Measurements from ENCODE around the gene USB1. TPM values are rescaled to one million over a fixed set of nuclear protein-coding genes. Genes with fewer than 3 reads are reported as not detected.

Gene USB1
- total RNA-seq, 3 donors from 2014 or later (not counting 1 experiment from before 2014, with no cell fraction given), result 64.7 to 86.0 (median 84.8) TPM

GRCh38 chr16:58053682-58054005 is 52.4 kb downstream of the USB1 start:
- H3K4me1 ChIP-seq (ENCODE audit: control insufficient read depth, insufficient read depth, low read length), result no peaks in the 10 kb centered on the region
- TF ChIP-seq CTCF (IDR thresholded peaks at IDR 0.05), result no peak
- Mint-ChIP-seq H3K9me3 (no peaks in the 10 kb centered on the region), H3K4me3 (no peak overlapping the region), H3K4me1 (no peaks in the 10 kb centered on the region), H3K27me3 (ENCODE audit: low read depth in 2 of 2) (peaks cover 0 to 7% of the 10 kb centered on the region in 2 donors), H3K36me3 (no peaks in the 10 kb centered on the region), H3K27ac (no peak overlapping the region)
- no peaks in the 10 kb centered on the region for H3K36me3 ChIP-seq (ENCODE audit: control insufficient read depth, insufficient read depth, low read length)
- DNase-seq (no peak), ATAC-seq (no peak)
- H3K27me3 ChIP-seq (ENCODE audit: control insufficient read depth, insufficient read depth, low read length), result no peaks in the 10 kb centered on the region
- H3K27ac ChIP-seq (ENCODE audit: low read length), result no peak overlapping the region
- intact Hi-C loops (cut with micrococcal nuclease), result no loop called here
- H3K9me3 ChIP-seq (ENCODE audit: control insufficient read depth, insufficient read depth, low read length), result no peaks in the 10 kb centered on the region
- no peak overlapping the region for H3K4me3 ChIP-seq (ENCODE audit: low read length)
- whole genome bisulfite sequencing (ENCODE audit: insufficient coverage), result 95% methylated on average over 4 of the region's 5 CpGs

GRCh38 chr16:58054289-58054688 is 53.1 kb downstream of the USB1 start:
- DNase-seq (no peak), ATAC-seq (no peak)
- Mint-ChIP-seq H3K4me1 (no peaks in the 10 kb centered on the region), H3K27me3 (ENCODE audit: low read depth in 2 of 2) (peaks cover 0 to 7% of the 10 kb centered on the region in 2 donors), H3K36me3 (no peaks in the 10 kb centered on the region), H3K9me3 (no peaks in the 10 kb centered on the region), H3K27ac (no peak overlapping the region), H3K4me3 (no peak overlapping the region)
- H3K4me3 ChIP-seq (ENCODE audit: low read length), result no peak overlapping the region
- no peak overlapping the region for H3K27ac ChIP-seq (ENCODE audit: low read length)
- no peaks in the 10 kb centered on the region for H3K9me3 ChIP-seq (ENCODE audit: control insufficient read depth, insufficient read depth, low read length)
- H3K4me1 ChIP-seq (ENCODE audit: control insufficient read depth, insufficient read depth, low read length), result no peaks in the 10 kb centered on the region
- no peak for TF ChIP-seq CTCF (IDR thresholded peaks at IDR 0.05)
- intact Hi-C loops (cut with micrococcal nuclease), result no loop called here
- 40% methylated on average over 10 of the region's 10 CpGs for WGBS (ENCODE audit: insufficient coverage)
- no peaks in the 10 kb centered on the region for H3K36me3 ChIP-seq (ENCODE audit: control insufficient read depth, insufficient read depth, low read length)
- no peaks in the 10 kb centered on the region for H3K27me3 ChIP-seq (ENCODE audit: control insufficient read depth, insufficient read depth, low read length)

GRCh38 chr16:58056580-58056979 is 55.4 kb downstream of the USB1 start:
- no peak overlapping the region for H3K27ac ChIP-seq (ENCODE audit: low read length)
- ATAC-seq, result no peak
- Mint-ChIP-seq H3K4me3 (no peak overlapping the region), H3K36me3 (no peaks in the 10 kb centered on the region), H3K27ac (no peak overlapping the region), H3K9me3 (no peaks in the 10 kb centered on the region), H3K27me3 (ENCODE audit: low read depth in 2 of 2) (peaks cover 0 to 4% of the 10 kb centered on the region in 2 donors), H3K4me1 (no peaks in the 10 kb centered on the region)
- intact Hi-C loops (cut with micrococcal nuclease), result no loop called here
- no peak for DNase-seq
- no peaks in the 10 kb centered on the region for H3K36me3 ChIP-seq (ENCODE audit: control insufficient read depth, insufficient read depth, low read length)
- no peaks in the 10 kb centered on the region for H3K27me3 ChIP-seq (ENCODE audit: control insufficient read depth, insufficient read depth, low read length)
- no peaks in the 10 kb centered on the region for H3K4me1 ChIP-seq (ENCODE audit: control insufficient read depth, insufficient read depth, low read length)
- no peak for TF ChIP-seq CTCF (IDR thresholded peaks at IDR 0.05)
- H3K9me3 ChIP-seq (ENCODE audit: control insufficient read depth, insufficient read depth, low read length), result no peaks in the 10 kb centered on the region
- H3K4me3 ChIP-seq (ENCODE audit: low read length), result no peak overlapping the region
- 90% methylated on average over 5 of the region's 5 CpGs for WGBS (ENCODE audit: insufficient coverage)

- Histone ChIP-seq H3K4me1 (ENCODE audit: control insufficient read depth, insufficient read depth, low read length) (no peaks in the 10 kb centered on the region), H3K27me3 (ENCODE audit: control insufficient read depth, insufficient read depth, low read length) (no peaks in the 10 kb centered on the region), H3K4me3 (ENCODE audit: low read length) (no peak overlapping the region), H3K36me3 (ENCODE audit: control insufficient read depth, insufficient read depth, low read length) (no peaks in the 10 kb centered on the region), H3K9me3 (ENCODE audit: control insufficient read depth, insufficient read depth, low read length) (no peaks in the 10 kb centered on the region), H3K27ac (ENCODE audit: low read length) (no peak overlapping the region)
- ATAC-seq (no peak), DNase-seq (no peak)
- Mint-ChIP-seq H3K9me3 (no peaks in the 10 kb centered on the region), H3K27ac (no peak overlapping the region), H3K4me3 (no peak overlapping the region), H3K27me3 (ENCODE audit: low read depth in 2 of 2) (peaks cover 0 to 4% of the 10 kb centered on the region in 2 donors), H3K36me3 (no peaks in the 10 kb centered on the region), H3K4me1 (no peaks in the 10 kb centered on the region)
- intact Hi-C loops (cut with micrococcal nuclease), result no loop called here
- WGBS (ENCODE audit: insufficient coverage), result 81% methylated on average over 4 of the region's 5 CpGs
- no peak for TF ChIP-seq CTCF (IDR thresholded peaks at IDR 0.05)
Observed at GRCh38 chr16:58057121-58057520, 55.9 kb downstream of the USB1 start.
